Raji (cell line): ENCODE results near the gene EMB.

Source experiments
- POLR2A ChIP-seq: IDR thresholded peaks from 2 replicates; pipeline ENCODE4 v1.6.1; 2011; ENCODE audit warnings: low read depth, low read length, control low read depth; ENCODE audit not compliant: insufficient read depth

EMB gene

DNA sequence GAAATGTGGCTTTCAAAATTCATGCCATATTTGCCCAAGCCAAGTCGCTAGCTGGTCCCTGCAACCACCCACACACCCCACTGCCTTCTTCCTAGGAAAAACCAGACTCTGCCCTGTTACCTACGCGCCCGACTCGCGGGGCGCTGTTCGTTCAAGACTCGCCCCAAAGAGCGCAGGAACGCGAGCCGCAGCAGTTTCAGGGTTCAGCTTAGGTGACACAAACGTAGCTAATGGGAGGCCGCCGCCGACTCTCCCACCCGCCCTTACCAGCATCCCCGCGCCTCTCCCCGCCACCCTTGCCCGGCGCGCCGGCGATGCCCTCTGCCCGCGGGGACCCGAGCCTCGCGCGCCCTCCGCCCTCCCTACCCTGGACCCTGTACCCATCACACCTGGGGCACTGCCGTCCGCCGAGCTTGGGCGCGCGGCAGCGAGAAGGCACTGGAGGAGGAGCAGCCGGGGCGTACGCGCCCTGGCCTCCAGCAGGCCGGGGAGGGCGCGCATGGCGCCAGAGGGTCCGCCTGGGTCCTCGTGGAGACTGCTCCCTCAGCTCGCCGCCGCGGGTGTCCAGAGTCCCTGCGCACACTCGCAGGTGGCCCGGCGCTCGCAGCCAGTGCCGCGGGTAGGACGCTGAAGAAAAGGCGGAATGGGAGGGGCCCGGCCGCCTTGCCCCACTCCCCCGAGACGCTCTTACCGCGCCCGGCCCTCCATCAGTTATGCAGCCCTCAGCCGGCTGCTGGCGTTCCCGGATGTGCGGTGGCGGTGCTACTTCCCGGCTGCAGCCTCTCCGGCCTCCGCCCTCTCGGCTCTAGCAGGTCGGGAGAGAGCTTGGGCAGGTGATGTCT is at the start of gene EMB:
Gene EMB (minus strand): TSS at position 638 of the 842 bp plus-strand sequence. CDS start 137 bp downstream, at position 501.
- TF ChIP-seq POLR2A: peak; percentile 79

DNA sequence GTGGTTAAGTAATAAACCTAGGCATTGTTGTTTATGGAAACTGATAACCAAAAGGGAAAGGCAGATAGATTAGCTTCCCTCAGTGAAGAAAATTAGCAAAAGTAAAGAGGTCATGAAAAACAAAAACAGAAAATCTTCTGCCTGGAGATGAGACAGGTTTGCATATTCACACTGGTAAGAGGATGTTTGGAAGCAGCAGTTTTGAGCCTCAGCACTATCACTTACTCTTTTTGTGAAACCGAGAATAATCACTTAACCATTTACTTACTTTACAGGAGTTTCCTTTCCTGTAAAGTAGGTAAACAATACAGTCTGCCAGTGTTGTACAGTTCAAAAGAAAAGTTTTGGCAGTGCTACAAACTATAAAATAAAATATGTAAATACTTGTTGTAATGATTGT is 35.5 kb upstream of the EMB start:
- TF ChIP-seq POLR2A: no peak

DNA sequence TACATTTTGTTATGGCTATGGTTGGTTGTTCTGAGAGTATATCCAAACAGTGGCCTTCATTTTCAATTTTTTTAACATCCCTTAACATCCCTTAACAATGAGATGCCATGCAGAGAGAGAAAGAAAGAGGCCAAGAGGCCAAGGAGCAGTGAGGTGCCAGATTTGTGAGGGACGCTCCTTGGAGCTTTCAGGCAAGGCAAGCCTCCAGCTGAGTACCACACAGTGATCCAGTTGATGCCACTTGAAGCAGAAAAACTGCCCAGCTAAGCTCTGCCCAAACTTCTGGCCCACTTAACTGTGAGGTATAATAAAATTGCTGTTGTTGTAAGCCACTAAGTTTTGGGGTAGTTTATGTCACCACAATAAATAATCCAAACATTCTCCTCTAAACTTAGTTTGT is 22.6 kb upstream of the EMB start:
- TF ChIP-seq POLR2A: no peak

DNA sequence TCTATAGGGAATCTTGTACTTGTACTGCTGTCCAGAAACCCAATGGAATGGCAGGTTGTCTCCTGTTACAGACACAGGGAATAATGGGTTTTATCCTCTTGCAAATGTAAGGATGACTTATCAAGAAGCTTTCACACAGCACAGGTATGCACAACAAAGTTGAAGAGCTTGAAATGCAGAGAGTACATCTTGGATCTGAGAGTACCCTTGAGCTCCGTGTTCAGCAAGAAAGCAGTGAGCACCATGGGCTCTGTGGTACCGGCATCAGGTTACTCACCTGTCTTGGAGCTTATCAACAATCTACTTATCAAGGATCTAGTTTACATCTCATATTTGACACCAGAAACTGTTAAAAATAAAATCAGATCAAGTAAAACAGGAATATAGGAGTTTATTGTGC is 22.0 kb upstream of the EMB start:
- TF ChIP-seq POLR2A: no peak

- TF ChIP-seq POLR2A: no peak
Observed at GRCh38 chr5:50447941-50448340, 6.9 kb upstream of the EMB start.

- no peak for TF ChIP-seq POLR2A
Observed at GRCh38 chr5:50447228-50447627, 6.1 kb upstream of the EMB start.

DNA sequence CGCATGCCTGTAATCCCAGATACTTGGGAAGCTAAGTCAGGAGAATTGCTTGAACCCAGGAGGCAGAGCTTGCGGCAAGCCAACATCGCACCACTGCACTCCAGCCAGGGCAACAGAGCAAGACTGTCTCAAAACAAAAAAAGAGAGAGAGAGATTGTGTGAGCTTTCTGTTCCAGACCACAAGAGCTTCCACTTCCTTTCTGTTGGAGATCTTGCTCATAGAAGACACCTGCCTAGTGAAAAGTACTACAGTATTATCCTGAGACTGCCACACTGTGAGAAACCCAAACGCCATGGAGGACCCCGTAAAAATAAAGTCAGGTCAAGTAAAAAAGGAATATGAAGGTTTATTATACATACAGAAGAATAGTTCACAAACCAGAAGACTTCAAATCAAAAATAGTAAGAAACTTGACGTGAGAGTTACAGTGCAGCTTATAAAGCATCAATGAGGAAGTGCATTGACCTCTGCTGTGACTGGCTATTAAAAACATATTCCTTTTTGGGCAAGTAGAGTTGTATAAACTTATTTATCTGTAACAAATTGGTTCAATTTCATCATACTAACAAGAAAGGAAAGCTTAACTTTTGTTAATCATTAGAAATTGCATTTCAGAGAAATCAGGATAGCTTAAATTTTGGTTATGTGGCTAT is 4.3 kb upstream of the EMB start:
- TF ChIP-seq POLR2A: peak; percentile 32; the same call in 1 of the 2 replicates

DNA sequence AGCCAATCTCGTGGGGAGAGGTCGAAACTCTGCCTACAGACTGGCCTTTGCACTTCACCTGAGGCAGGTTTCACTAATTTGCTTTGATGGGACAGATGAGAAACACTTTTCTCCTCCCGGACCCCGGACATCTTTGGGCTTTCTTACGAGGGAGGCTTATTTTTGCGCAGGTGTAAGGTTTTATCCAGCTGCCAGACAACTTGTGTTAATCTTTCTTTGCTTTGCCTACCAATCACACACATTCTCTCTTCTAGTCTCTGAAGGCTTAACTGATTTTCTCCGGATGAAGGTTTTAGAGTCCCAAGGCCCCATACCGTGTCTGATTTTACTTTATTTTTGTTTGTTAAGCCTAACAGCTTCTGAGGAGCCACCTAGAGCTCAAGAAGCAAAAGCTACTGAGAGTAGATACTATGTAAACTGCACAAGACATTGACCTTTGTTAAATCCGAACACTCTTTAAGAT is 436 bp upstream of the EMB start:
- TF ChIP-seq POLR2A: no peak

DNA sequence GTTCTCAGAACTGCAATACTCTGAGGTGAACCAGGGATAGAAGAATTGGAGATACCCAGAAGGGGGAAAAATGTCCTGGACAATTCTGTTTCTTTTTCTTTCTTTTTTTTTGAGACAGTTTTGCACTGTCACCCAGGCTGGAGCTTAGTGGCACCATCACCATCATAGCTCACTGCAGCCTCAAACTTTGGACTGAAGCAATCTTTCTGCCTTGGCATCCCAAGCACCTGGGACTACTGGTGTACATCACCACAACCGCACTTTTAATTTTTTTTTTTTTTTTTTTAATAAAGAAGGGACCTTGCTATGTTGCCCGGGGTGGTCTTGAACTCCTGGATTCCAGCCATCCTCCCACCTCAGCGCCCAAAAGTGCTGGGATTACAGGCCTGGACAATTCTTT is 1.9 kb downstream of the EMB start:
- TF ChIP-seq POLR2A: no peak

DNA sequence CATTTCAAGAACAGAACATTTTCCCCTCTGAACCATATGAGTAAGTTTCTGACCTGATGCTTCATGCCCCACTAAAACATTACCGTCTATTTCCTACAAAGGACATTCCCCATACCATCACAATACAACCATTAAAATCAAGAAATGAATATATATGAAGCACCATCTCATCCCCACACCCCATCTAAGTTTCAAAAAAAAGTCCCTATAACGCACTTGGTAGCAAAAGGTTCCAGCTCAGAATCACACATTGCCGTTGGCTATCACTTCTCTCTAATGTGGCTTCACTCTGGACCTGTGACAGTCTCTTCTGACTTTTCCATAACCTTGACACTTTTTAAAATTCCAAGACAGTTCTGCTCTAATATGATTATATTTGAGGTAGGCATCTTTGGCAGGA is 5.9 kb downstream of the EMB start:
- no peak for TF ChIP-seq POLR2A

DNA sequence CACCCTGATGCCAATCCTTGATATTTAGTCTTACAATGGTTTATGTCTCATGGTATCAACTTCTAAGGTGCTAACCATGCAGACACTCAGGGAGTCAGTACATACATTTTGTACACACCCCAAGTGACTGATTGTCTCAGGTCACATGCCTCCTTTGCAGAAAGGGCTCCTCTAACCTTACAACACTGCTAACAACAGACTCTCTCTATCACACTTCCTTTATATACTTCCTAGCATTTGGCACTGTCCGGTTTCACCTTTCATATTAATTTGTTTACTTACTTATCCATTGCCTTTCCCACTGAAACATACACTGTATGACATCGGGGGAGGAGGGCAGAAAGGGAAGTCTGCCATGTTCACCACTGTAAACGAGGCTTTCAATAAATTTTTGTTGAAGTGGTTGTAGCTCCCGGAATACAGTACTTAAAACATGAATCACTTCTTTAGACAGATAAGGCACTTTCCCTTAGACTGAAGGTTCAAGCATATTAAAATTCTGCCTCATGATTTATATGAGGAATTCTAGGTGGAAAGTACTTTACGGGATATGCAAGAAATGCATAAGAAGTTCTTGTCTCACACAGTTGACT is 20.6 kb downstream of the EMB start:
- TF ChIP-seq POLR2A: no peak

DNA sequence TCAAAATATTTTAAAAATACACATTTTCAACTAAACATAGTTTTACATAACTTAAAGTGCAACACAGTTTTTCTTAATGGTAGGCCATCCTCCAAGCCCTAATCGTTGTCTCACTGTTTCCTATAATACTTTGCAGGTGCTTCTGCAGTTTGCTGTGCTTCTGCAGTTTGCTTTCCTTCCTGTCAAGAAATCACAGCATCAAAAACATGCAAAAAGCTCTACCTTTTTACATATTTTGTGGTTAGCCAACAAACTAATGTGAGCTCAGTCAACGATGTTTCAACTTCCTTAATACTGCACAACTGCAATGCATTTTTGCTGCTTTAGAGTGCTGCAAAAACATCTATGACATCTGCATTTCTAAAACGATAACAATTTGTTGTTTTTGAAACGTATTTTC is 25.2 kb downstream of the EMB start:
- no peak for TF ChIP-seq POLR2A

GRCh38 chr5:50406877-50407276 is 34.2 kb downstream of the EMB start:
- TF ChIP-seq POLR2A: no peak

DNA sequence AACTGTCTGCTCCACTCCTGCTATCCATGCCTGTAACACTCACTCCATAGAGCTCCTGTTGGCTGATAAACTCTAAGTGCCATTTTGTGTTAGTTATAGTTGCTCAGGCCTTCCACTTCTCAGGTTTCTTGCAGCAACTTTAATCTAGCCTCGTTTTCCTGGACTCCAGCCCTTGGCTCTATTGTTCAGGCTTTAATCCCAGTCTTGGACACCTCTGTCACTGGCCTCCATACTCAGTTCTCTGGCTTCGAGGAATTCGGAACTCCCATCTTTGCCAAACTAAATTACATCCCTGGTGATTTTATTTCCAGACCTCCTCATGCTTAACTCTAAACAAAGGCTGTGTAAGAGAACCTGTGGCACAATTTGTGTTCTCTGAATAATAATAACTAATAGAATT is 39.8 kb downstream of the EMB start:
- TF ChIP-seq POLR2A: no peak

DNA sequence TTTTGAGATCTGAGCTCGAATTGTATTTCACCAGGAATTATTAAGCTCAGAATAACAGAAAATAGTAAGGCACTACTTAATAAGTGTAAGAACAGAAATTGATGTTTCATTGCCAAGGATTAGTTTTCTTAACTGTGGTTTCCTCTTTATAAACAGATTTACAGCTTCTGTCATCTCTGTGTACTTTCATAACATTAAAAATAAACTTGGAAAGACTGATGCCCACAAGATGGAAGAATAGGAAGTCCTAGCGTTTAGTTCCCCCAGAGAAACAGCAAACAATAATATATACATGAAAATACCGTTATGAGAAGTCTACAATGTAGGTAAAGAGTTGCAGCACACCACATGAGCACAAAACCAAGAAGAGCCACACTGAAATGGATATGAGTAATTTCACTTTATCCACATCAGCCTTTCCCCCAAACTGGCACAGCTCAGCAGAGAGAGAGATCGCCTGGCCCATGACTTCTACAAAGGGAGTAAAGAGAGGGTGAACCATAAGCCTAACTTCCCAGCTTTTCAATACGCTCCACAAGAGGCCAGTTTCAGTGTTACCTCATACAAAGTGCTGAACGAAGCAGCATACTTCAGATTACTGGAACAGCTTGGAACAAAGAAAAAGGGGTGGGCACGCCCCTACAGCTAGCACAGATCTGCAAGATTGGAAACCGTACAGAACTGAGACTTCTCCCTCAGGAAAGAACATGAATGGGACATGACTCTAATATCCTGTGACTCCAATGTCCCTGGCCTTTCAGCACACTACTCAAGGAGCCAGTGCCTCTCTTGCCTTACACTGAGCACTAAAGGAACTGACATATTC is 75.4 kb downstream of the EMB start:
- TF ChIP-seq POLR2A: no peak

GRCh38 chr5:50359187-50359586 is 81.9 kb downstream of the EMB start:
- no peak for TF ChIP-seq POLR2A

DNA sequence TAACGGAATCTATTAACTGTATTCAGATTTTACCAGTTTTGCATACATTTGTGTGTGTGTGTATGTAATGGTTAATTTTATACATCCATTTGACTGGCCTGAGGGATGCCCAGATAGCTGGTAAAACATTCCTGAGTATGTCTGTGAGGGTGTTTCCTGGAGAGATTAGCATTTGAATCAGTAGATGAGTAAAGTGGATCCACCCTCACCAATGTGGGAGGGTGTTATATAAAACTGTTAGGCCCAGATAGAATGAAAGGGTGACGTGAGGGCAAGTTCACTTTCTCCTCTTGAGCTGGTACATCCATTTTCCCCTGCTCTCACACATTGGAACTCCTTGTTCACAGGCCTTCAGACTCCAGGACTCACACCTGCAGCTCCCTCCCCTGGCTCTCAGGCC is 88.7 kb downstream of the EMB start:
- TF ChIP-seq POLR2A: no peak
